ES-I3 (cell line): ENCODE measurements around the gene PPP2R5D.

Source experiments
- H3K36me3 ChIP-seq: 2 replicates; pipeline ENCODE4 v1.6.1; 2013; ENCODE audit warnings: mild to moderate bottlenecking, low read length, control low read depth, moderate library complexity; ENCODE audit not compliant: insufficient read depth
- H3K4me1 ChIP-seq: 2 replicates; pipeline ENCODE4 v1.6.1; 2013; ENCODE audit warnings: mild to moderate bottlenecking, control low read depth, low read length; ENCODE audit not compliant: insufficient read depth
- H3K9ac ChIP-seq: 2 replicates; pipeline ENCODE4 v1.6.1; 2013; ENCODE audit warnings: low read depth, mild to moderate bottlenecking, low read length, moderate library complexity
- H3K9me3 ChIP-seq: 2 replicates; pipeline ENCODE4 v1.6.1; 2013; ENCODE audit warnings: mild to moderate bottlenecking, low read length, moderate library complexity; ENCODE audit not compliant: control insufficient read depth, insufficient read depth

Gene PPP2R5D

GRCh38 chr6:43019152-43019551, 34.8 kb downstream of the PPP2R5D start:
- no peak overlapping the region for H3K9ac ChIP-seq
- no peaks in the 10 kb centered on the region for H3K9me3 ChIP-seq
- H3K4me1 ChIP-seq, result no peaks in the 10 kb centered on the region
- peaks cover 7% of the 10 kb centered on the region for H3K36me3 ChIP-seq

- Histone ChIP-seq H3K4me1 (no peaks in the 10 kb centered on the region), H3K36me3 (peaks cover 15% of the 10 kb centered on the region), H3K9ac (no peak overlapping the region), H3K9me3 (no peaks in the 10 kb centered on the region)
These were observed 35.8 kb downstream of the PPP2R5D start for GRCh38 chr6:43020052-43020705.

DNA sequence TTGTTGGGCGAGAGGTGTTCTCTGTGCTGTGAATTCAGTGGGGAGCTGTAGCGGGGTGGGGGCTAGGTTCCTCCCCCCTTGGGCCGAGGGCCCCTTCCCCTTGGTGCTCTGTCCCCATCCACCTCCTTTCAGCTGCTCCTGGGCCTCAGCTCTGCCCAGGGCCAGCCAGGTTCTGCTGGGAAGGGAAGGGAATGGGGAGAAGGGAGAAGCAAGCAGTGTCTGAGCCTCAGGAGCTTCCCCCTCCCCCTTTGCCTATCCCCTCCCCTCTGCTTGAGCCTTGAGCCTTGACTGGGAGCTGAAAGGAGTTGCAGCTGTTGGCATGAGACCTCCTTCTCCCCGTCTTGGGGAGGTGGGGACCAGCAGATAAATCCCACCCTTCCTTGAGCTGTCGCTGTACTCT, 36.5 kb downstream of the PPP2R5D start:
- Histone ChIP-seq H3K36me3 (peaks cover 17% of the 10 kb centered on the region), H3K9ac (peak overlapping the region; percentile 99), H3K4me1 (no peaks in the 10 kb centered on the region)

GRCh38 chr6:43021270-43022047, 37.1 kb downstream of the PPP2R5D start, which contains the start of gene RRP36:
Gene RRP36, plus strand, starts transcription at chr6:43021623. Its CDS starts 32 bp downstream, at chr6:43021655.
- Histone ChIP-seq H3K9ac (peak within 1 kb of the TSS; percentile 99), H3K36me3 (peaks cover 23% of the 10 kb centered on the region), H3K4me1 (no peaks in the 10 kb centered on the region), H3K9me3 (no peaks in the 10 kb centered on the region)

More for the DNA sequence above, 36.5 kb downstream of the PPP2R5D start:
- no peaks in the 10 kb centered on the region for H3K9me3 ChIP-seq

- Histone ChIP-seq H3K4me1 (no peaks in the 10 kb centered on the region), H3K36me3 (peaks cover 41% of the 10 kb centered on the region), H3K9ac (no peak overlapping the region), H3K9me3 (no peaks in the 10 kb centered on the region)
These were observed 40.1 kb downstream of the PPP2R5D start for GRCh38 chr6:43024436-43024835.

- H3K4me1 ChIP-seq, result no peaks in the 10 kb centered on the region
- H3K9me3 ChIP-seq, result no peaks in the 10 kb centered on the region
- H3K9ac ChIP-seq, result no peak overlapping the region
- H3K36me3 ChIP-seq, result peaks cover 45% of the 10 kb centered on the region
These were observed 42.0 kb downstream of the PPP2R5D start for GRCh38 chr6:43026365-43026764.

DNA sequence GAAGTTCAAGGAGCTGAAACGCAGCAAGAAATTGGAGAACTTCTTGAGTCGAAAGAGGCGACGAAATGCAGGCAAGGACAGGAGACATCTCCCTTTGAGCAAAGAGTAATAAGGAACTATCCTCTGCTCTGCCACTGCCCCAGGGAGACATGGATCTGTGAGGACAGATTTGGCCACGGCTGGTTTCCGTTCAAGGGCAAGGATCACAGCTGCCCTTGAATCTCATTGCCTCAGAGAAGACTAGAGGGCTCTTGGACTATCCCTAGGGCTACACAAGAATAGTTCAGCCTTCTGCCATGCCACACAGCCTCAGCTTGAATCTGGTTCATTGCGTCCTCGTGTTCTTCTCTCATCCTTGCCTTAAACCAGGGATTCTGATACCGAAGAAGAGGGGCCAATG, 44.8 kb downstream of the PPP2R5D start:
- Histone ChIP-seq H3K4me1 (no peaks in the 10 kb centered on the region), H3K36me3 (peaks cover 52% of the 10 kb centered on the region), H3K9me3 (no peaks in the 10 kb centered on the region), H3K9ac (no peak overlapping the region)

DNA sequence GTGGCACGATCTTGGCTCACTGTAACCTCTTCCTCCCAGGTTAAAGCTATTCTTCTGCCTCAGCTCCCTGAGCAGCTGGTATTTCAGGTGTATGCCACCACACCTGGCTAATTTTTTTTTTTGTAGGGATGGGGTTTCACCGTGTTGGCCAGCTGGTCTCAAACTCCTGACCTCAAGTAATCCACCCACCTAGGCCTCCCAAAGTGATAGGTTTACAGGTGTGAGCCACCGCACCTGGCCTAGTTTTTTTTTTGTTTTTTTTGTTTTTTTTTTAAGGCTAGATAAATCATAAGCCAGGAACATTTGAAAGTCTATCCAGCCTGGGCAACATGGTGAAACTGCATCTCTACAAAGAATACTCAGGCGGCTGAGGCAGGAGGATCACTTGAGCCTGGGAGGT, 48.0 kb downstream of the PPP2R5D start:
- Histone ChIP-seq H3K36me3 (peaks cover 28% of the 10 kb centered on the region), H3K9ac (no peak overlapping the region)

DNA sequence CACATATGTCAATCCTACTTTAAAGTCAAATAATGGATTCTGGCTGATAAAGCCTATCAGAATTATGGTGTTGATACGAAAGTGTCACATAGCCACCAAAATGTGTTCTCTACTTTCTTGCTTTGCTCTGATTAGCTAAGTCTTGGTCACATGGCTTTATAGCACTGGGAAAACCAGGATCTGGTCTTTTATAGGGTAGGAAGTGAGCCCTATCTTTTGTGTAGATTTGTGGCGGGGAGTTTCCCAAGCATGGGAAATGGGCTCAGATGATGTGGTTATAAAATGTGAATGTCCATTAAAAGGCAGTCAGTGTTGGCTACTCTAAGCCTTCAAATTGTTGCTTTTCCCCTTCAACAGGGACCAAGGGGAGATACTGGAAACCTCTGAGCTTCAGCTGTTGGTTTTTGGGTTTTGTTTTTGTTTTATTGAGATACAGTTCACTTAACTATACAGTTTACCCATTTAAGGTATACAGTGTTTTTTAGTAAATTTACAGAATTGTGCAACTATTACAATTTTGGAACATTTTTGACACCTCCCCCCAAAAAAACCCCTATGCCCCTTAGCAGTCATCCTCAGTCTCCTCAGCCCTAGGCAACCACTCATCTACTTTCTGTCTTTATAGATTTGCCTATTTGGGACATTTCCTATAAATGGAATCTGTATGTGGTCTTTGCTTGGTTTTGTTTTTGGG, 49.3 kb downstream of the PPP2R5D start:
- no peaks in the 10 kb centered on the region for H3K4me1 ChIP-seq
- H3K36me3 ChIP-seq, result peaks cover 24% of the 10 kb centered on the region
- H3K9ac ChIP-seq, result no peak overlapping the region
- no peaks in the 10 kb centered on the region for H3K9me3 ChIP-seq

More for the DNA sequence above, 48.0 kb downstream of the PPP2R5D start:
- H3K9me3 ChIP-seq, result no peaks in the 10 kb centered on the region
- H3K4me1 ChIP-seq, result no peaks in the 10 kb centered on the region

GRCh38 chr6:43034190-43034525, 49.8 kb downstream of the PPP2R5D start:
- no peak overlapping the region for H3K9ac ChIP-seq
- no peaks in the 10 kb centered on the region for H3K4me1 ChIP-seq
- peaks cover 19% of the 10 kb centered on the region for H3K36me3 ChIP-seq
- H3K9me3 ChIP-seq, result no peaks in the 10 kb centered on the region

- H3K9ac ChIP-seq, result no peak overlapping the region
- H3K9me3 ChIP-seq, result no peaks in the 10 kb centered on the region
- H3K36me3 ChIP-seq, result peaks cover 13% of the 10 kb centered on the region
- no peaks in the 10 kb centered on the region for H3K4me1 ChIP-seq
These were observed 51.3 kb downstream of the PPP2R5D start for GRCh38 chr6:43035495-43036194.

DNA sequence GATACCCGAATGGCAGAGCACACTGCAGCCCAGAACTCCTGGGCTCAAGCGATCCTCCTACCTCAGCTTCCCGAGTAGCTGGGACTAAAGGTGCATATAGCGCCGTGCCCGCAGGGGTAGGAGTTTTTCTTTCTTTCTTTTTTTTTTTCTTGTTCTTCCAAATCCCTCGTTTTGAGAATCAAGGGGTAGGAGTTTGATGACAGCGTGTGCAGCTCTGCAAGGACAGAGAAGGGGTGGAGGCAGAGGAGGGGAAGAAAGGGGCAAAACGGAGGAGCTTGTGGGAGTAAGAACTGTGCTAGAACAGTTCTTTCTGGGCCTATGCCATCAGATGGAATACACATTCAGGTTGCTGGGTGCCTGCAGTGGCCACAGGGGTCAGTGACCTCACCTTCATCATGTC, 52.3 kb downstream of the PPP2R5D start:
- H3K9me3 ChIP-seq, result no peaks in the 10 kb centered on the region
- H3K9ac ChIP-seq, result no peak overlapping the region
- H3K36me3 ChIP-seq, result peaks cover 13% of the 10 kb centered on the region
- H3K4me1 ChIP-seq, result no peaks in the 10 kb centered on the region

- Histone ChIP-seq H3K9me3 (no peaks in the 10 kb centered on the region), H3K9ac (no peak overlapping the region), H3K4me1 (no peaks in the 10 kb centered on the region), H3K36me3 (peaks cover 10% of the 10 kb centered on the region)
These were observed 52.8 kb downstream of the PPP2R5D start for GRCh38 chr6:43037197-43037596.

- Histone ChIP-seq H3K9ac (no peak overlapping the region), H3K9me3 (no peaks in the 10 kb centered on the region), H3K4me1 (no peaks in the 10 kb centered on the region), H3K36me3 (peaks cover 8% of the 10 kb centered on the region)
These were observed 53.3 kb downstream of the PPP2R5D start for GRCh38 chr6:43037706-43038105.
